ENCODE data around the gene KATNAL1.

DNA sequence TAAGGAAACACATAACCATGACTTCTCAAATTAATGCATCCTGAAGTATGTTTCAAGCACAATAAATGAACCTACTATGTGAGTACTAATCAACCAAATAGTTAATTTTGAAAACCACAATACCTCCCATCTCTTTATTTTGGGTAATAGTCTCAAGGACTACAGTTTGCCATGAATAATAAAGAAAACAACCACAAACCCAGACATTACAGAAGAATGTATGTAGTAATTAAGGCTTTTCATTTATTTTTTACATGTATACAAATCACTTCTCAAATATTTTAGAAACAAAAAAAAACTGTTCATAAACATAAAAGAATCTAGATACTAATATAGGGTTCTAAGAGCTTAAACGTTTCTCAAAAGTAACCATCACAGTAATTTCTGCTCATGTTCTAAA lies 6.8 kb downstream of the KATNAL1 start:
- TF ChIP-seq, protein P1, sequence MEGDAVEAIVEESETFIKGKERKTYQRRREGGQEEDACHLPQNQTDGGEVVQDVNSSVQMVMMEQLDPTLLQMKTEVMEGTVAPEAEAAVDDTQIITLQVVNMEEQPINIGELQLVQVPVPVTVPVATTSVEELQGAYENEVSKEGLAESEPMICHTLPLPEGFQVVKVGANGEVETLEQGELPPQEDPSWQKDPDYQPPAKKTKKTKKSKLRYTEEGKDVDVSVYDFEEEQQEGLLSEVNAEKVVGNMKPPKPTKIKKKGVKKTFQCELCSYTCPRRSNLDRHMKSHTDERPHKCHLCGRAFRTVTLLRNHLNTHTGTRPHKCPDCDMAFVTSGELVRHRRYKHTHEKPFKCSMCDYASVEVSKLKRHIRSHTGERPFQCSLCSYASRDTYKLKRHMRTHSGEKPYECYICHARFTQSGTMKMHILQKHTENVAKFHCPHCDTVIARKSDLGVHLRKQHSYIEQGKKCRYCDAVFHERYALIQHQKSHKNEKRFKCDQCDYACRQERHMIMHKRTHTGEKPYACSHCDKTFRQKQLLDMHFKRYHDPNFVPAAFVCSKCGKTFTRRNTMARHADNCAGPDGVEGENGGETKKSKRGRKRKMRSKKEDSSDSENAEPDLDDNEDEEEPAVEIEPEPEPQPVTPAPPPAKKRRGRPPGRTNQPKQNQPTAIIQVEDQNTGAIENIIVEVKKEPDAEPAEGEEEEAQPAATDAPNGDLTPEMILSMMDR (conservative IDR thresholded peaks at IDR 0.05 in 1 of 2, IDR thresholded peaks at IDR 0.05 in 1 of 2; ENCODE audit: extremely low read depth in 1 of 2, insufficient read depth in 1 of 2, low read depth in 1 of 2, low read length in 2 of 2), result no peak
- TF ChIP-seq EZH2 (IDR thresholded peaks at IDR 0.05; ENCODE audit: borderline replicate concordance, low read length), result no peak

Data from mammary epithelial cell (primary cell).